Spleen (tissue), 11 donors: Measurements from ENCODE around the gene ZNF217. TPM values are rescaled to one million over a fixed set of nuclear protein-coding genes. Genes with fewer than 3 reads are reported as not detected.
A peak's percentile ranks its signal among the peaks of the same experiment; 100 is the strongest.
"Not testable (repeated sequence)": the region's sequence is repeated elsewhere in the genome, so short reads cannot be mapped to it uniquely, and the experiment has no call there.

Experiments used
- DNase-seq: peaks from one replicate; pipeline ENCODE4 v3.0.0-alpha.2; 2020
- H3K27ac ChIP-seq, 8 donors: fragments of 200-600 bp; sonication (generic) in 7 of 8; 1 replicate in 4 of 8; 2 replicates in 4 of 8; pipeline versions ENCODE4 v1.5.0 to v1.8.0; 2016 to 2021; ENCODE audit warnings: inconsistent platforms in 4 of 8, mild to moderate bottlenecking in 4 of 8, moderate library complexity in 1 of 8
- H3K27me3 ChIP-seq, 7 donors: fragments of 200-600 bp; sonication (generic) in 6 of 7; replicated peaks in 1 of 7; 1 replicate in 4 of 7; 2 replicates in 3 of 7; pipeline versions ENCODE4 v1.5.0 to v1.8.0; 2016 to 2021; ENCODE audit warnings: inconsistent platforms in 3 of 7, mild to moderate bottlenecking in 1 of 7
- H3K36me3 ChIP-seq, 6 donors: fragments of 200-600 bp; sonication (generic) in 5 of 6; 1 replicate in 4 of 6; 2 replicates in 2 of 6; pipeline versions ENCODE4 v1.5.0 to v1.8.0; 2016 to 2021; ENCODE audit warnings: inconsistent platforms in 2 of 6
- H3K4me1 ChIP-seq, 6 donors: fragments of 200-600 bp; sonication (generic) in 5 of 6; 1 replicate in 3 of 6; 2 replicates in 3 of 6; pipeline versions ENCODE4 v1.5.0 to v1.8.0; 2016 to 2021; ENCODE audit warnings: inconsistent platforms in 3 of 6
- H3K4me3 ChIP-seq, 8 donors: fragments of 200-600 bp; sonication (generic) in 7 of 8; 1 replicate in 4 of 8; 2 replicates in 4 of 8; pipeline versions ENCODE4 v1.5.0 to v1.8.0; 2016 to 2021; ENCODE audit warnings: inconsistent platforms in 4 of 8, mild to moderate bottlenecking in 4 of 8, moderate library complexity in 2 of 8
- H3K9me3 ChIP-seq, 8 donors: fragments of 200-600 bp; sonication (generic) in 7 of 8; 1 replicate in 4 of 8; 2 replicates in 4 of 8; pipeline versions ENCODE4 v1.5.0 to v1.8.0; 2016 to 2021; ENCODE audit warnings: inconsistent platforms in 4 of 8
- POLR2A ChIP-seq, 3 donors: fragments of 450-650 bp; IDR thresholded peaks; one replicate each; pipeline ENCODE4 v1.5.1; 2017; ENCODE audit warnings: antibody characterized with exemption in 3 of 3, mild to moderate bottlenecking in 1 of 3
- POLR2AphosphoS5 ChIP-seq, 3 donors: sonication (generic); formaldehyde crosslinking; IDR thresholded peaks; one replicate each; pipeline ENCODE4 v1.5.1; 2017; ENCODE audit warnings: antibody characterized with exemption in 3 of 3
- WGBS, 5 donors: extraction: QIAGEN DNeasy Blood & Tissue Kit in 3 of 5; methylation state at CpG; one replicate each; pipeline versions ENCODE4 v1.1.5 to v1.1.7; 2013 to 2018; 5-methylcytosine and 5-hydroxymethylcytosine counted together
- intact Hi-C: fragments of 100-400 bp; cut with DNase I; formaldehyde crosslinking; loops from one replicate; pipeline ENCODE4 v1.15.0; 2023; ENCODE audit warnings: low total_unique reads
- polyA plus RNA-seq, 3 donors: library from polyadenylated mRNA; stranded (reverse); fragments of 200-250 nt; gene quantifications; one replicate each; pipeline ENCODE4 v1.2.1, GENCODE V29; 2013
- total RNA-seq, 7 donors: library from RNA; depleted of rRNA in 3 of 7; stranded (reverse); fragments of >200 nt in 3 of 7; fragmentation: NEBNext Ultra II Directional in 4 of 7; extraction: Animal tissue kit (Norgen Biotek cat#: 25700) in 4 of 7; gene quantifications; one replicate each; pipeline versions ENCODE4 v1.1.0 to v1.2.1, GENCODE V29; 2016 to 2021
- TF ChIP-seq, protein P1 (sequence below), 11 experiments: fragments of 200-600 bp in 7 of 11; fragments of 450-650 bp in 4 of 11; sonication (generic) in 4 of 11; IDR thresholded peaks in 8 of 11; conservative IDR thresholded peaks in 3 of 11; 1 replicate in 7 of 11; 2 replicates in 4 of 11; pipeline versions ENCODE4 v1.4.0 to v1.8.0; 2016 to 2021; ENCODE audit warnings: antibody characterized with exemption in 11 of 11, inconsistent platforms in 4 of 11, mild to moderate bottlenecking in 1 of 11
- donor health status: healthy with polysubstance abuse.
- donor health status: DM: no; HTN: no; CAD: no; lungs with moderate emphysema.
- donor health status: DM: no; HTN: no; CAD: no.
- donor health status: Bipolar disorder and iron deficiency.
- donor health status: healthy.
- donor health status: DM: no; HTN: no; CAD: no.
- donor health status: DM: yes; HTN: yes; CAD: no.

The ZNF217 gene
- total and polyA plus RNA-seq, 10 donors = 15.1 to 90.1 (median 74.1) TPM

DNA sequence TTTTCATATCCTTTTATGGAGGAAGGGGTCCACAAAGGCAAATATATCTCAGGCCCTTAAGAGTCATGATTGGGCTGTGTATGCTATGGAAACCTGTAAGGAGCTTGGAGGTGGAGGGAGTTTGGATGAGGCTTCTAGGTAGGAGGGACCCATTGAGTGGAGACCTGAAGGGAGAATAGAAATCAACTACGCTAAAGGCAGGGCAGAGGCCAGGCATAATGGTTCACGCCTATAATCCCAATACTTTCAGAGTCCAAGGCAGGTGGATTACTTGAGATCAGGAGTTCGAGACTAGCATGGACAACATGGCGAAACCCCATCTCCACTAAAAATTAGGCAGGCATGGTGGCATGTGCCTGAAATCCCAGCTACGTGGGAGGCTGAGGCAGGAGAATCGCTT lies 34.4 kb upstream of the ZNF217 start:
- intact Hi-C loops = no loop called here
- H3K27me3 ChIP-seq = no peaks in the 10 kb centered on the region
- H3K4me3 ChIP-seq = no peak overlapping the region
- H3K36me3 ChIP-seq = no peaks in the 10 kb centered on the region
- H3K9me3 ChIP-seq = no peaks in the 10 kb centered on the region
- 96 to 99% (median 97%) methylated on average over 6 of the region's 6 CpGs for WGBS, 5 donors
- no peak for DNase-seq
- H3K27ac ChIP-seq = no peak overlapping the region
- peaks cover 16 to 56% (median 26%) of the 10 kb centered on the region in 6 donors for H3K4me1 ChIP-seq
- TF ChIP-seq POLR2A (IDR thresholded peaks at IDR 0.05) = no peak
- no peak for TF ChIP-seq POLR2AphosphoS5 (IDR thresholded peaks at IDR 0.05)
- TF ChIP-seq, protein P1, sequence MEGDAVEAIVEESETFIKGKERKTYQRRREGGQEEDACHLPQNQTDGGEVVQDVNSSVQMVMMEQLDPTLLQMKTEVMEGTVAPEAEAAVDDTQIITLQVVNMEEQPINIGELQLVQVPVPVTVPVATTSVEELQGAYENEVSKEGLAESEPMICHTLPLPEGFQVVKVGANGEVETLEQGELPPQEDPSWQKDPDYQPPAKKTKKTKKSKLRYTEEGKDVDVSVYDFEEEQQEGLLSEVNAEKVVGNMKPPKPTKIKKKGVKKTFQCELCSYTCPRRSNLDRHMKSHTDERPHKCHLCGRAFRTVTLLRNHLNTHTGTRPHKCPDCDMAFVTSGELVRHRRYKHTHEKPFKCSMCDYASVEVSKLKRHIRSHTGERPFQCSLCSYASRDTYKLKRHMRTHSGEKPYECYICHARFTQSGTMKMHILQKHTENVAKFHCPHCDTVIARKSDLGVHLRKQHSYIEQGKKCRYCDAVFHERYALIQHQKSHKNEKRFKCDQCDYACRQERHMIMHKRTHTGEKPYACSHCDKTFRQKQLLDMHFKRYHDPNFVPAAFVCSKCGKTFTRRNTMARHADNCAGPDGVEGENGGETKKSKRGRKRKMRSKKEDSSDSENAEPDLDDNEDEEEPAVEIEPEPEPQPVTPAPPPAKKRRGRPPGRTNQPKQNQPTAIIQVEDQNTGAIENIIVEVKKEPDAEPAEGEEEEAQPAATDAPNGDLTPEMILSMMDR (IDR thresholded peaks at IDR 0.05 in 8 of 11, conservative IDR thresholded peaks at IDR 0.05 in 3 of 11) = no peak

DNA sequence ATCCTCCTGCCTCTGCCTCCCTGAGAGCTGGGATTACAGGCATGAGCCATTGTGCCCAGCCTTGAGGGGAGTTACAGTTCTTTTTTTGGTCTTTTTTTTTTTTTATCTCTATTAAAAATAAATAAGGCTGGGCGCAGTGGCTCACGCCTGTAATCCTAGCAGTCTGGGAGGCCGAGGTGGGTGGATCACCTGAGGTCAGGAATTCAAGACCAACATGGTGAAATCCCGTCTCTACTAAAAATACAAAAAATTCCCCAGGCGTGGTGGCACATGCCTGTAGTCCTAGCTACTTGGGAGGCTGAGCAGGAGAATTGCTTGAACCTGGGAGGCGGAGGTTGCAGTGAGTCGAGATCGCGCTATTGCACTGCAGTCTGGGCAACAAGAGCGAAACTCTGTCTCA lies 33.4 kb upstream of the ZNF217 start:
- intact Hi-C loops, H3K9me3 ChIP-seq, H3K27me3 ChIP-seq, H3K36me3 ChIP-seq, H3K4me3 ChIP-seq, DNase-seq: not testable (repeated sequence)
- H3K27ac ChIP-seq = peak overlapping the region in 2 of 8 donors; percentile 20 to 37
- 91 to 96% (median 94%) methylated on average over 10 of the region's 10 CpGs for WGBS, 5 donors
- H3K4me1 ChIP-seq = peaks cover 26 to 59% (median 37%) of the 10 kb centered on the region in 6 donors

DNA sequence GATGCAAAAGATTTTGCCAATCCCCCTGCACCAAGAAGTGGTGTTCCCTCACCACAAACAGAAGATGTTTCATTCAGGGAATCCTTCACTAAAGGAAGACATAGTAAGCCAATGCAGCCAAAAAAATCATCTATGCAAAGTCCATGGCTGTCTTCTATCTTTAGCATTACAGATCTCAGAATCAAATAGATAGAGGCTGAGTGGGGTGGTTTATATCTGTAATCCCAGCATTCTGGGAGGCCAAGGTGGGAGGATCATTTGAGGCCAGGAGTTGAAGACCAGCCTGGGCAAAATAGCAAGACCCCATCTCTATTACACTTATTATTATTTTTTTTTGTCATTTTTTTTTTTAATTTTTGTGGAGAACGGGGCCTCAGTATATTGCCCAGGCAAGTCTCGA lies 32.9 kb upstream of the ZNF217 start:
- no peak for DNase-seq
- WGBS, 5 donors = 95 to 100% (median 98%) methylated on average over 2 of the region's 2 CpGs
- H3K4me1 ChIP-seq = peaks cover 31 to 59% (median 41%) of the 10 kb centered on the region in 6 donors

DNA sequence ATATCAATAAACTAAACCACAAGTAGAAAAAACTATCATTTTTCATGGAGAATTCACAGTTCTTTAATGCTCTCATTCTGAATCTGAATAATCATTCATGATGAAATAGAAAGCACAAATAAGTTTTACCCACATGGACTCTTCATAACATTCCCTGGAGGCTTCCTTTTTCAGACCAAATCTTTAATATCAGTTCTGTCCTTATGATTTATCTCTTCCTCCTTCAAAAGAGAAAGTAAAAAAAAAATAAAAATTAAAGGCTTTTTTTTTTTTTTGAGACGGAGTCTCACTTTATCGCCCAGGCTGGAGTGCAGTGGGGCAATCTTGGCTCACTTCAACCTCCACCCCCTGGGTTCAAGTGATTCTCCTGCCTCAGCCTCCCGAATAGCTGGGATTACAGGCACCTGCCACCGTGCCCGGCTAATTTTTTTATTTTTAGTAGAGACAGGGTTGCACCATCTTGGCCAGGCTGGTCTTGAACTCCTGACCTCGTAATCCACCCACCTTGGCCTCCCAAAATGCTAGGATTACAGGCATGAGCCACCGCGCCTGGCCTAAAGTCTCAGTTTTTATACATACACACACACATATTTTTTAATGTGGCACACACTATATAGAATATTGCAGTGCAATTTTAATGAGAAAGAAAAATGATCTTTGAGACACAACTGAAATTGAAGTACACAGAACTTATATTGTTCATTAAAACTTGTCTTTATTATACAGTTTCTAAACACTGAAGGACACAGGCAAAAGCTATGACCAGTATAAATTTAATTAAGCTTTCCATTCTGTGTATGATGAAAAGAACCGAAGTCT lies 31.9 kb upstream of the ZNF217 start:
- Histone ChIP-seq H3K27ac (peak overlapping the region in 4 of 8 donors; percentile 26 to 90 (median 62)), H3K27me3 (no peaks in the 10 kb centered on the region), H3K4me3 (no peak overlapping the region), H3K9me3 (no peaks in the 10 kb centered on the region), H3K4me1 (peaks cover 40 to 67% (median 52%) of the 10 kb centered on the region in 6 donors), H3K36me3 (no peaks in the 10 kb centered on the region)
- 69 to 76% (median 75%) methylated on average over 9 of the region's 9 CpGs for WGBS, 5 donors
- intact Hi-C loops = no loop called here
- peak; percentile 23 for DNase-seq
- TF ChIP-seq POLR2A (IDR thresholded peaks at IDR 0.05) (no peak), POLR2AphosphoS5 (IDR thresholded peaks at IDR 0.05) (no peak)
- TF ChIP-seq, protein P1 (IDR thresholded peaks at IDR 0.05 in 8 of 11, conservative IDR thresholded peaks at IDR 0.05 in 3 of 11) = no peak

More for the DNA sequence above, 32.9 kb upstream of the ZNF217 start:
- H3K27ac ChIP-seq = no peak overlapping the region
- TF ChIP-seq POLR2A (IDR thresholded peaks at IDR 0.05) (no peak), POLR2AphosphoS5 (IDR thresholded peaks at IDR 0.05) (no peak)
- TF ChIP-seq, protein P1 (IDR thresholded peaks at IDR 0.05 in 8 of 11, conservative IDR thresholded peaks at IDR 0.05 in 3 of 11) = no peak
- H3K4me3 ChIP-seq = no peak overlapping the region
- intact Hi-C loops = no loop called here
- H3K9me3 ChIP-seq = no peaks in the 10 kb centered on the region
- H3K36me3 ChIP-seq = no peaks in the 10 kb centered on the region
- no peaks in the 10 kb centered on the region for H3K27me3 ChIP-seq

DNA sequence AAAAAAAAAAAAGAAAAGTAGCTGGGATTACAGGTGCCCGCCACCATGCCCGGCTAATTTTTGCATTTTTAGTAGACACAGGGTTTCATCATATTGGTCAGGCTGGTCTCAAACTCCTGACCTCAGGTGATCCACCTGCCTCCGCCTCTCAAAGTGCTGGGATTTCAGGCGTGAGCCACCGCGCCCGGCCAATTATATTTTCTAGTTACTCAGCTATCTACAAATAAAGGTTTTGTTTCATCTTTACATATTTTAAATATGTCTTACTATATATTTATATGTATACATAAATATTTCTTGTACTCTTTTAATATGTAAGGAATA lies 31.2 kb upstream of the ZNF217 start:
- H3K9me3 ChIP-seq, DNase-seq, H3K27me3 ChIP-seq, H3K4me3 ChIP-seq, intact Hi-C loops, H3K36me3 ChIP-seq: not testable (repeated sequence)
- Histone ChIP-seq H3K27ac (peak overlapping the region in 4 of 8 donors; percentile 26 to 90 (median 62)), H3K4me1 (peaks cover 40 to 73% (median 55%) of the 10 kb centered on the region in 6 donors)
- 67 to 85% (median 82%) methylated on average over 7 of the region's 7 CpGs for WGBS, 5 donors
